ENCODE measurements around the gene MRPS35.

MRPS35 gene

DNA sequence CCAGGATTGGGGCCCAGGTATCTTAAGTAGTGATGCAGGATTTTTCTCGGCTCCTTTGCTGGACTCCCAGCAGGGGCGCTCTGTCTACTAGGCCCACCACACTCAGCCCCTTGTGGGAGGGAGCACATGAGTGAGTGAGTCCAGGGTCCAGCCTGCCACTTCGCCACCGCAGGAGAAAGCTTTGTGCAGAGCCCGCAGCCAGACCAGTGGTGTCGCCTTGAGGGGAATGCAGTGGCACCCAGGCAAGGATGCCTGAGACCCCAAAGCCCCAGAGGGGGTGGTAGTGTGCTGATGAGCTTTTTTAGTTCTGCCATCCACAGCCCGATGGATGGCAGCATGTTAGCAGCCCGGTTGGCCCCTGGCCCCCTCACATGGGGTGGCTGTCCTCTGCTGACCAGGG lies 5.4 kb upstream of the MRPS35 start:
- no peak for DNase-seq (ENCODE audit: low read depth)
- H3K4me3 ChIP-seq (ENCODE audit: low read depth, low read length): no peak overlapping the region
- TF ChIP-seq, protein P1, sequence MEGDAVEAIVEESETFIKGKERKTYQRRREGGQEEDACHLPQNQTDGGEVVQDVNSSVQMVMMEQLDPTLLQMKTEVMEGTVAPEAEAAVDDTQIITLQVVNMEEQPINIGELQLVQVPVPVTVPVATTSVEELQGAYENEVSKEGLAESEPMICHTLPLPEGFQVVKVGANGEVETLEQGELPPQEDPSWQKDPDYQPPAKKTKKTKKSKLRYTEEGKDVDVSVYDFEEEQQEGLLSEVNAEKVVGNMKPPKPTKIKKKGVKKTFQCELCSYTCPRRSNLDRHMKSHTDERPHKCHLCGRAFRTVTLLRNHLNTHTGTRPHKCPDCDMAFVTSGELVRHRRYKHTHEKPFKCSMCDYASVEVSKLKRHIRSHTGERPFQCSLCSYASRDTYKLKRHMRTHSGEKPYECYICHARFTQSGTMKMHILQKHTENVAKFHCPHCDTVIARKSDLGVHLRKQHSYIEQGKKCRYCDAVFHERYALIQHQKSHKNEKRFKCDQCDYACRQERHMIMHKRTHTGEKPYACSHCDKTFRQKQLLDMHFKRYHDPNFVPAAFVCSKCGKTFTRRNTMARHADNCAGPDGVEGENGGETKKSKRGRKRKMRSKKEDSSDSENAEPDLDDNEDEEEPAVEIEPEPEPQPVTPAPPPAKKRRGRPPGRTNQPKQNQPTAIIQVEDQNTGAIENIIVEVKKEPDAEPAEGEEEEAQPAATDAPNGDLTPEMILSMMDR (conservative IDR thresholded peaks at IDR 0.05; ENCODE audit: low read depth, low read length): no peak

DNA sequence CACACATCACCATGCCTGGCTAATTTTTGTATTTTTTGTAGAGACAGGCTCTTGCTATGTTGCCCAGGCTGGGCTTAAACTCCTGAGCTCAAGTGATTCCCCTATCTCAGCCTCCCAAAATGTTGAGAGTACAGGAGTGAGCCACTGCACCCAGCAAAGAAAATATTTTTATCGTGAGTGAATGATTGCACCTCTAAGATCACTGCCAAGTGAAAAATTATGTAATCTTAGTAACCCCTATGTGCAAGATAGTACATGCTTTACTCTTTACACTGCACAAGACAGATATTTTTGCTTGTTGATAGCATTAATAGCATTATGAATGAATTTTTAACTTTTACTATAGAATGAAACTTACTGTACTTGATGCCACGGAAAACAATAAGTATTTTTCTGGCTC lies 3.4 kb upstream of the MRPS35 start:
- no peak overlapping the region for H3K4me3 ChIP-seq (ENCODE audit: low read depth, low read length)
- TF ChIP-seq, protein P1 (conservative IDR thresholded peaks at IDR 0.05; ENCODE audit: low read depth, low read length): no peak
- no peak for DNase-seq (ENCODE audit: low read depth)

DNA sequence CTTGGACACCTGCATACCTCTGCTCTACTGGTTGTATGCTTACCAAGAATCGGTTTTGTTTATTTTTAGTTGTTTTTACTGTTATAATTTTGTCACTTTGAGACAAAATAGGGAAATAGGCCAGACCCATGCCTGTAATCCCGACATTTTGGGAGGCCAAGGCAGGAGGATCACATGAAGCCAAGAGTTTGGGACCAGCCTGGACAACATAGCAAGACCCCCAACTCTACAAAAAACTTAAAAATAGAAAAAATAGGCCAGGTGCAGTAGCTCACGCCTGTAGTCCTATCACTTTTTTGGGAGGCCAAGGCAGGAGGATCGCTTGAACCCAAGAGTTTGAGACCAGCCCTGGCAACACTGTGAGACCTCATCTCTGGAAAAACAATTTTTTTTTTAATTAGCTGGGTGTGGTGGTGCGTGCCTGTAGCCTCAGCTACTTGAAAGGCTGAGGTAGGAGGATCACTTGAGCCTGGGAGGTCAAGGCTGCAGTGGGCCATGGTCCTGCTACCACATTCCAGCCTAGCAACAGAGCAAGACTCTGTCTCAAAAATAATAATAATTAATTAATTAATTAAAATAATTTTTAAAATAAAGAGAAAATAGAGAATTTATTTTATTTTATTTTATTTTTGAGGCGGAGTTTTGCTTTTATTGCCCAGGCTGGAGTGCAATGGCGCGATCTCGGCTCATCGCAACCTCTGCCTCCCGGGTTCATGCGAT lies 1.3 kb upstream of the MRPS35 start:
- H3K4me3 ChIP-seq (ENCODE audit: low read depth, low read length): peak overlapping the region; percentile 97

DNA sequence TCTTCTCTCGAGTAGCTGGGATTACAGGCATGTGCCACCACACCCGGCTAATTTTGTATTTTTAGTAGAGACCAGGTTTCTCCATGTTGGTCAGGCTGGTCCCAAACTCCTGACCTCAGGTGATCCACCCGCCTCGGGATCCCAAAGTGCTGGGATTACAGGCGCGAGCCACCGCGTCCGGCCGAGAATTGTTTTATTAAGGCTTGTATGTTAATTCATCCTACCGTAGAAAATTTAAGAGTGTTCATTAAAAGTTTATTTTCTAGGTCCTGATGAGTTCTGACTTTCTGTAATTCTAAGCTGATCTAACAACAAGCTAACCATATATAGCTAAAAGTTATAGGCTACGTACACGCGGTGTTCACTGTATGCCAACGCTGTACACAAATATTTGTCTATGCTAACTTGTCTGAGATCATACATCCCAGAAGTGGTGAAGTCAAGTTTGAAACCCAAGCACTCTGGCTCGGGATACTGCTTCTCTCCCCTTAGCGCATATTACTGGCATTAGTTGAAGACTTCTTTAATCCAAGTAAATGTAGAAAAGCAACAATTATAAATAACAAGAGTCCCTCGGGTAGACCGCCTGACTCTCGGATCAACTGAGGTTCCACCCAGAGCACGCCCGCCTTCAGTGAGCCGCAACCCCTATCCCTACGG lies 570 bp upstream of the MRPS35 start:
- H3K4me3 ChIP-seq (ENCODE audit: low read depth, low read length): peak overlapping the region; percentile 97
- TF ChIP-seq, protein P1 (conservative IDR thresholded peaks at IDR 0.05; ENCODE audit: low read depth, low read length): no peak
- DNase-seq (ENCODE audit: low read depth): peak; percentile 70

More for the DNA sequence above, 1.3 kb upstream of the MRPS35 start:
- DNase-seq (ENCODE audit: low read depth): no peak
- TF ChIP-seq, protein P1 (conservative IDR thresholded peaks at IDR 0.05; ENCODE audit: low read depth, low read length): no peak

DNA sequence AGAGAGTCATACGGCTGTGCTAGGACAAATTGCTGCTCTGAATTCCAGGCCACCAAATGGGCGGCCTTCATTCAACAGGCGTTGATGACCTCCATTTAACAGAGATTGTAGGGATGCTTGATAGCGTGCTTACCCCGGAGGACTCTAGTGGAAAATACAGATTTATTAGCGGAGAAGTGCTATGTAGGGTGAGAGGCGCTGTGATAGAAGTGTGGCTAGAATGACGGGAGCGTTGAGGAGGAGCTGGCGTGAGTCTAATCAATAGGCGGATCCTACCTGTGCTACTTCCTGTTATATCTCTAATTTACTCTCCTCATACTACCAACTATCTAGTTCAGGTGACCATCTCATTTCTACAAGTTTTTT lies 668 bp downstream of the MRPS35 start:
- H3K4me3 ChIP-seq (ENCODE audit: low read depth, low read length): peak overlapping the region; percentile 97
- TF ChIP-seq, protein P1 (conservative IDR thresholded peaks at IDR 0.05; ENCODE audit: low read depth, low read length): no peak
- DNase-seq (ENCODE audit: low read depth): peak; percentile 21

DNA sequence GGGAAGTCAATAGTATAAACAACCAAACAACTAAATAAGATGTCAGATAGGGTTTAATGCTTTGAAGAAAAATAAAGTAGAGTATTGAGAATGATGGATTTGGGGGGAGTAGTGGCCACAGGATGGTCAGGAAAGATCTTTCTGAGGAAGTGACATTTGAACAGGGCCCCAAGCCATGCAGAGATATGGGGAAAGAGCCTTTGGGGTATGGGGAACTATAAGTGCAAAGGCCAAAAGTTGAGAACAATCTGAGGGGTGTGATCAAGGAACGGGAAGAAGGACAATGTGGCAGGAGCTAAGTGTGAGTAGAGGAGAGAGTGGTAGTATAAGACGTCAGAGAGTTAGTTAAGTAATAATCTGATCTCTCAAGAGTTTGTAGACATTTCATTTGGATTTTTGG lies 1.3 kb downstream of the MRPS35 start:
- DNase-seq (ENCODE audit: low read depth): no peak
- H3K4me3 ChIP-seq (ENCODE audit: low read depth, low read length): no peak overlapping the region
- TF ChIP-seq, protein P1 (conservative IDR thresholded peaks at IDR 0.05; ENCODE audit: low read depth, low read length): no peak

DNA sequence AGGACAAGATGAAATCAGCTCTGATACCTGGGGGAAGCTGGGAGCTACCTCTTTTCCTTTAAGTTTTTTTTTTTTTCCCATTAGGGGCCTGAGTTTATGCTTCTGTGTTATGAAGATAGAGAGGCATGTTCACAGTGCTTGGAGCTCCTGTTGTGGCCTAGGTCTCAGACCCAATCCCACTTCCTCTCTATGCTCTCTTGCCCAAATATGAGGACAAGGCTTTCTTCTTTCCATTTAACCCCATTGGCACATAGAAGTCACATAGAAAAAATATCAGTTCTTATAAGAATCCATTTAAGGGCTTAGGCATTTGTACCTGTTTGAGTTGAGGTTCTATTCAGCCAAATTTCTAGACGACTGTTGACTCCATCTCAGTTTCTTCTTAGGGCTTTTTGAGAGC lies 12.6 kb downstream of the MRPS35 start:
- H3K4me3 ChIP-seq (ENCODE audit: low read depth, low read length): no peak overlapping the region
- no peak for DNase-seq (ENCODE audit: low read depth)
- TF ChIP-seq, protein P1 (conservative IDR thresholded peaks at IDR 0.05; ENCODE audit: low read depth, low read length): no peak
